ENCODE data around the gene SATB2.

SATB2 gene

DNA sequence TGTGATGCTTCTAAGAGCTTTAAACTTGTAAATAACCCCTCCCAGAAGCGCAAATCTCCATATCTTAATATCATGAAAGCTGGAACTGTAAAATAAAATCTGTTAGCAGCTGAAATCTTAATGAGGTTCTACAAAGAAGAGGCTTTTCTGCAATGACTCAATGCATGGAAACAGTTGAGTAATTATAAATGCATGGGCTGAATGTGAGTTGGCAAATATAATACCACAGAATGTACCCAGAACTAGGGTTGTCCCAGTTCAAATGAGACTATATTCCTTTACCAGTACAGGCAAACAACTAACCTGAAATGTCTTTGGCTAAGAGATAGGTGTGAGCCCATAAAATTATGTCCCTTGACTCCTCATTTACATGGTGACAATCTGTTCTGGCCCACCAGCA is 52.9 kb downstream of the SATB2 start:
- ATAC-seq, result no peak

DNA sequence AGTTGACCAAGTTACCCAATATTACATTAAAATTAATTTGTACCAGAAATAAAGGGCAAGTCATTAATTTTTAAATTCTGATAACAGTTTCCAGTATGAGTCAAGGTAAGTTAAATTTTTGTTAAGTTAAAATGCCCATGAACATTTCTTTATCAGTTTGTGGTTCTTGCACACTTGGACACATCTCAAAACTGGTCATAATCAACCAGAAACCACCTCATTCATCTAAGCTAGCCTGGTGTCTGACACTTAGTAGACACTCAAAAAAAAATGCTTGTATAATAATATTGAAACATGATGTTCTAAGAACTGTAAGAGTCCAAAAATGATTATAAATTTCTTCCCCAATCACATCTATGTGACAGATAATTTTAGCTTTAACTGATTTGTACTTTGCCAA is 62.4 kb downstream of the SATB2 start:
- ATAC-seq, result no peak

DNA sequence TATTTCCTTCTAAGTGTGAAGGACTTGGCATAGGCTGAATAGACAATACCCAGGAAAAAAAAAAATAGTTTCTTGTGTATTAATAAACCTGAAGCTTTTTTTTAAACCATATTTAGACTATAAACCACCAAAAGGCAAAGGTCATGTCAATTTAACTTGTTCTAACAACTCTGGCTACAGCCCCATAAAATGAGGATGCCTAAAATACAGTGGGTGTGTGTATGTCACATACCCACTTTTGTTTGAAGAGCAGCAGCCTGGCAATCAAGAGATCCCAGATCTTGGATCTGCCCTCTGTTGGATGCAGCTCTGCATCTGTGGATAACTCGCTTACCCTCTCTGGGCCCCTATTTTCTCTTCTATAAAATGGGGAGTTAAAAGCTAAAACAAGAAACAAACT is 65.4 kb downstream of the SATB2 start:
- no peak for ATAC-seq

DNA sequence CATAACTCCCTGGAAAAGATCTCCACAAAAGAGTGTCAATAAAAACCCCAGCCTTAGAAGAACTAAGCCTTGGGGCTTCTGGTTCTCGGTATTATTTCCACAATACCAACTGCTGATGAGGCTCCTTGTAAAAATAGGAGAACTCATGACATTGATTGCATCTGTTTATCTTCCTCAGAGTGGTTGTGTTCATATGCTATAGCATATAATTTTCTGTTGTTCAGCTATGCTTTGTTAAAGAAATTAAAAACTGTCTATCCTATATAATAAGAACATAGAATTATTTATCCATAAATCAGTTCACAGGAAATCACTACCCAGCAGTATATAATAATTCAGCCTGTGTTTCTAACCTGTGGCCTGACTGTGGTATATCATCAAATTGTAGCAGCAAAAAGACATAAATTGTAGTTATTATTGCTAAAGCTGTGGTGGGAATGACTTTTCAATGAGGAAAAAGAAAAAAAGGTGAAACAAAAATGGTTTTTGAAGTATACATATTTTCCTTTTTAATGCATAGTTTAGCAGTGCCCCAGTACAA is 68.9 kb downstream of the SATB2 start:
- ATAC-seq, result no peak

DNA sequence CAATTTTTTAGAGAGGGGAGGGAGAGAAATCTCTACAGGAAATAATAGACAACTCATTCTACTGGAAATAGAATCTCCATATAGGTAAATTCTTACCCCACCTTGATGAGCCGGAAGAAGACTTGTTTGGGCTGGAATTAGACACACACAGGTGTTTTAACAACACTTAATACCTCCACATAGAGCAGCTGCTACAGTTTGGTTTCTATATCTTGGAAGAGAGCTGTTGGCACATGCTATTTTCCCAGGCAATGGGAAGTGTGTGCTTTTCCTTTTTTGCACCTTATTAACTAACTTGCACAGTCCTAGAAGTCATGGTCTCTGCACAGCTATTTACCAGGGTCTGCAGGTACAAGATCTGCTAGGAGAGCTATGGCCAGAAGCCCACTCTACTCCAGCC is 73.7 kb downstream of the SATB2 start:
- no peak for ATAC-seq

DNA sequence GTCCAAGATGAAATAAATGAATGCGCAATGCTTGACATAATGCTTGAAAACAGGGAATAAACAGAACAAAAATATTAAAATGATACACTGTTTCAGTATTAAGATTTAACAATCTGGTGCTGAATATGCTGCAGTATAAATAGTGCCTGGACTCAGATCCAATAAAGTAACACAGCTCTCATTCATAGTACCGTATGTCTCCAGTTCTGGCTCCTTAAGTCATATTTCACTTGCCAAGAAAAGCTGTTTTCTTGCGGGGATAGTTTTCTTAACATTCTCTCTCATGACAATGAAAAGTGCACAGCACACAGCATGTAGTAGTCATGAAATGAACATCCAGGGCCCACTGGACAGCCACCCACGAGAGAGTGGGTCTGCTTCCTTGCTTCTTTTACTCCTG is 74.7 kb downstream of the SATB2 start:
- no peak for ATAC-seq

DNA sequence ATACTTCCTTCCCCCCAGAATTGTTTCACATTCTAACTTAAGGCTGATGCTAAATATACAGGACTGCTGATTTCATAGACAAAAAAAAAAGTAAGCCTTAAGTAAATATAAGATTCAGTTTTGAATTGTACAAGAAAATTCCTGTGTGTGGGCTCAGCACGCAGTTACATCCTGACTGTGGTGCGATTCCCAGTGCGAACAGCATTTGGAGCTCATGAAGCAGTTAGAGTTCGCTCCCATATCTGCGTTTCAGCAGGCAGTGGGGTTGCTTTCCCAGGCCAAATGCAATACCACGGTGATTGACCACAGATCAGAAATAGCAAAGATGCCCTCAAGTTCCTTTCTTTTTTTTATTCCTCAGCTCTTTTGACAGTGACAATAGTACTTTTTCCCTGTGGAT is 75.6 kb downstream of the SATB2 start:
- ATAC-seq, result no peak

DNA sequence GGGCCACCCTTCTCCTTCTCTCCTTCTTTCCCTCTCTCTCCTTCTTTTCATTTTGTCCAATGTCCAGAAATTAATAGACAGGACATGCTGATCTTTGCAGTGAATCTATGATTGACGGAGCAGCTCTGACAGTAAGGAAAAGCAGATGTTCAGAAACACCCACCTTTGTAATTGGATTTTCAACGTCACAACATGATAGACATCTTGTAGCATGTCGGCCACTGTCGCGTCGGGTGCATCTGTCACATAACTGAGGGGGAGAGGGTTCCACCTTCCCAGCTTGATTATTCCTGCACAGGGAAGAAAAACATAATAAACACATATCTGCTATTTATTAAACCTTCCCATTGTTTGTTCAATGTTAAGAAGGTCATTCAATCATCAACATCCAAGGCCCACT is 76.2 kb downstream of the SATB2 start:
- ATAC-seq, result no peak

DNA sequence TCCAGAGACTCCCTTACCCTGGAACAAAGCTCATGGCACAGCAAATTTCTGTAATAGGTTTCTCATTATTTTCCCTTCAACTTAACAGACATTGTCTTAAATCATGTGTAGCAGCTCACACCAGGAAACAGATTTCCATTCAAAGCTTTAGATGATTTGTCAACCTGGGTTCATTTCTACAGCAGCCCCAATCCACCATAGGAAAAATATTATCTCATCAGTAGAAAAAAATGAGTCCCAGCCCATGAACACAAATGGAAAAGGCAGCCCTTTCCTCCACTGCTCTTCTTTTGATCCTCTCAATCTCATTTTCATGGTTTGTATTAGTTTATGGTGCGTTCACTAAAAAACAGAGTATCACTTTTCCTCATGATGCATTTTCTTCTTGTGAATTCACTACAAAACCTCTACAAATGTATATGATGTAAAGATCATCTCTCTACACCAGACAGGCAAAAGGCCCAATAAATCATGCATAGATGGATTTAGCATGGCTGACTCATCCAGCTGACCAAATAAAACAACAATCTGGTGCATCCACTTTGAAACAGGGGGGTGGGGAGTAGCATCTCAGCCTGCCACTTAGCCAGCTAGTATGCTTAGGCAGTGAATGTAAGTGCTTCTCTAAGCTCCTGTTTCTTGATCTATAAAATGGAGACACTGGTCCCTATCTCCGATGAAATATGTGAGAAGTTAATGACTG is 78.6 kb downstream of the SATB2 start:
- ATAC-seq, result no peak

DNA sequence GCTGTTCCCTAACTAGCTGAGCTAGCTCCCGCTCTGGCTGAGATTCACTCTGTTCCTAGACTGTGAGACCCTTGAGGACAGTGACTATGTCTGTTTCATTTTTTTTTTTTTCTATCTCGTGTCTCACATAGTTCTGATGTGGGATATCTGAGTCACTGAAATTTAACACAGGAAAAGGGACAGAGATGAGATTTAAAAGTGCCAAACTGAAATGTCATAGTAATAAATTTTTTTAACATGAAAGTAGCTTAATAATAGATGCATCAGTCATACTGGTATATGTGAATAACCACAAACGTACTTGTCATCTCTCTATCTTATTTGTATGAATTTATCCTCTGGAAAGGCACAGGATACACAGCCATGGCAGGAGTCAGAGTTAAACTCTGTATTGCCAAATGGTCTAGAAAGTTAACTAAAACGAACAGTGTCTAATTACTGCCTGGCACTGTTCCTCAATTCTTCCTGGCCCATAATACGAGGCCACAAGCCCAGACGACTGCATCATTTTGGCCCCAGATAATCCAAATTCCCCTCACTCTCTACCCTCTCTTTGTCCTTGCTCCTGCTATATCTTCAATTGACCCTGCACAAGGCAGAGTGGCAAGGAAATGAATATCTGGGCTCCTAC is 87.5 kb downstream of the SATB2 start:
- ATAC-seq, result no peak

DNA sequence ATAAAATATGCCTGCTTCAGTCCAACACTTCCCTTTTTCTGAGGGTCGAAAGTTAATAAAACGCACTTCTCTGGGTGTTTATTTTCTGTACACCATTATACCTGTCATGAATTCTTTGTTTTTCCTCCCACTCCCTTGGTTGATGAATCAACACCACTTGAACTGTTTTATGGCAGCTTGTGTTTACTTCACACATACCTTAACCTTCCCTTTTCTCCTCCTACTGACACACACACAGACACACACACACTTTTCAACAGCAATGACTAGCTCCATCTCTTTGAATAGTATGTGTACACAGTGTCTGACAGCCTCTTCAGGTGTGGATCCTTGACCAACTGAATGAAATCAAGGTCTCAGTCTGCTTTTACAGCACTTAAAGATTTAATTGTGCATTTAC is 91.3 kb downstream of the SATB2 start:
- ATAC-seq, result no peak

DNA sequence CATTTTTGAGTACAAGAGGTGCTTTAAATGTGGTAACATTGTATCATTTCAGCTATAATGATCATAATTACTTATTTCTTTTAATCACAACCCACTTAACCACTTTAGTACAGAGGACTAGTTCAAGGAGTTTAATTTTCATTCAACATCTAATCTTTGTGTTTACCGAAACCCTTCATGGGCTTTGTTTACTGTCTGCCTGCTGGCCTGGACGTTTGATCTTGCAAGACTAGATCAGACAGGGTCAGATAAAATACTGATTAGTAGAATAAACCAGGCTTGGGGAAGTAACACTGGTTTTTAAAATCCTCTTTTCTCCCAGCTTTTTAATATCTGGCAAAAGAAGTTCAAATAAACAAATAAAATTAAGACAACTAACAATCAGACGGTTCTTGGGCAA is 93.6 kb downstream of the SATB2 start:
- ATAC-seq, result no peak

DNA sequence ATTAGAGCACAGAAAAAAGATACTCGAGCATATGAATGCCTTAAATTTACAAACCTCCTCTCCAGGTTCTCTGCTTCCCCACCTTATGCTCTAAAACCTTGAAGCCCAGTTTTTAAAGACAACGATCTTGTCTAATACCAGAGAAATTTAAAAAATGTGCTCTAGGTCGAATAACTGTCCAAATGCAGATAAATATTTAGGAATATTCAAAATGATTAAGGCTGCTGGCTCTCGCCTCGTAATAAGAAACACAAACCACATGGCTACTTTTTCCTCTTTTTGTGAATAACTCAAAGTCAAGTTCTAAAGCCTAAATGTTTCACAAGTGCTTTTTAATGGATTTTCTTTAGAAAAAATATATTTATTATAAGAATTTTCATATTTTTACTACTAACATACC is 101.3 kb downstream of the SATB2 start:
- ATAC-seq, result no peak

DNA sequence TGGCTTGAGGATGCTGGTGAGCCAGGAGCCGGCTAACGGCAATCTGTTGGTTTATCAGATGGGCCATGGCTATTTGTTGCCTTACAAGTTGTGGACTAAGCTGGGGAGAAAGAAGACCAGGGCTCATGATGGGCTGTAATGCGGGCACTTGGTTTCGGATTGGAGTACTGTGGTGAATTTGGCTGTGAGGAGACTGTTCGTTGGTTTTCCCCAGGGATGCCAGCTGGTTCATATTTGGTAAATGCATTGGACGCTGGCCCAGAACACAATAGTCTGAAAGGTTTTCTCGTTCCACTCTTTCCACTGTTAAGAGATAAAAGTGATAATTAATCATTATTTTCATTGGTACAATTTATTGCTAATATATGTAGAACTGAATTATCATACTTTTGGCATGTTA is 108.9 kb downstream of the SATB2 start:
- no peak for ATAC-seq

DNA sequence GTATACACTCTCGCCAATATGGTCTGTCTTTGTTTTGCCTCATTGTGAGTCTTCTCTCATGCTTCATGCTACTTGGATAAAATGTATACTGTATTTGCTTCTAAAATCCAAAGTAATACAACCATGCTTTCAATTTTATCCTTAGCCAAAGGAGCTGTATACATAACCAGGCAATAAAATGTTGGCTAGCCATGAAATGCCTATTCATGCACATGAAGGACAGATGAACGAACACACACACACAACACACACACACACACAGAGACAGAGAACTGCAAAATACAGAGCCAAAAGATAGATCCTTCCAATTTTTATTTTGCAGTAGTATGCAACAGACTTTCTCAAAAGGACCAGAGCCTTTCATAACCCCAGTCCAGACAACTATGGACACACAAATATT is 113.7 kb downstream of the SATB2 start:
- ATAC-seq, result no peak

DNA sequence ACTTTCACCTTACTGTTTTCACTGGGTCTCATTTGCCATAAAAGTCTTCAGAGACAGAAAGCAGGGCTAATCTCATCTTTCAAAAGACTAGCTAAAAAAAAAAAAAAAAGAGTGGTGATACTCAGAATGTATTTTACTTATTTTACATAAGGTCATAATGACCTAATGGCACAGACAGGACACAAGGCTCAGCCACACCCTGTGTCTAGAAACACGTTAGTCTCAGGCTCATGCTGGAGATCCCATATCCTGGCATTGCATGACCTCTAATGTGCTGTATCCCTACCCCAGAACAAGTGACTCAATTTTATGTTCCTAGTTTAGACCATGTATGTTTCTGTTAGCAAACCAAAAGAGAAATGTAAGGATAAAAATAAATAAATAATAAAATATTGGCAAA is 115.4 kb downstream of the SATB2 start:
- ATAC-seq, result no peak

DNA sequence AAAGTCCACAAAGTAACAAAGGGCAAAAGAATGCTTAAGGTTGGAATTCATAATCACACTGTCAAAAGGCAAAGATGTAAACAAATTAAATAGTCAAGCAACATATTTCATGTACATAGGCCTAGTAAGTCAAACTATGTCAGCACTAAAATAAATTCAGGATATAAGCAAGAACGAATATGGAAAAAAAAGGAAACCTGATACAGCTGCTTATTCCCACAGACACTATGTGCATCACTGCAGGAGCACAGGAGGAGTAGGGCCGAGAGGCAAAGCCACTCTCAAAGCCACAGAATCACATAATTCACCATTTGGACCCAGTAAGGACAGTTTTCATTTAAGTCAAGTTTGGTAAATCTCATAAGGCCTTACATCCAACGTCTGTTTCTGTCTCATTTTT is 116.6 kb downstream of the SATB2 start:
- ATAC-seq, result no peak

DNA sequence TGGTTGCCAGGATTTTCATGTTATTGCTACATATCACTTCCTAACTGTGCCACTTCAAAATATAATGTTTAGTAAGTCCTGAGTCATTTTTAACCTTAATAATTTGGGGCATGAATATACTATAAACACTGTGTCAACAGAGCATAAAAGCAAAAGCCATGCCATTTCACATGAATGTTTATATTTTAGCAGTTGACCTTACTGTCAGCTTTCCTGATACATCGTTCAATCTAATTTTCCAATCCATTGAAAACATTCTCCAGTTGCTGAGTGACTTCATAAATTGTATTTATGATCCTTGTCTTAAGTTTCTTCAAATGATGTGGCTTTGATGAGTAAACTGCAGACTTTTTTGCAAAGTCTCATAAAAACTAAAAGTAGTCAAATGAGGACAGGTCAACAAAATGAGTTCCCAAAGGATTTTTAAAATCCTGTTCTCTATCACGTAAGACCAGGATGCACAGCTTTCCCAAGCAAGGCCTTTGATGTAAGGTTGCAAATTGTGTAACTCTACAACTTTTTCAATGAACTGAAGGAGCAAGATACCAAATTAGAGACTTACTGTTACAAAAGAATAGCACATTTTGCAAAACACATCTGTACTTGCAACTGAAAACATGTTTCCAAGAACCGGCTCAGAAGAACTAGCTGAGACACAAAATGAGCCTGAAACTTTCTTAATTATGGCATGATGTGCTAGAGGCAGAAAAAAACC is 117.7 kb downstream of the SATB2 start:
- ATAC-seq, result no peak

DNA sequence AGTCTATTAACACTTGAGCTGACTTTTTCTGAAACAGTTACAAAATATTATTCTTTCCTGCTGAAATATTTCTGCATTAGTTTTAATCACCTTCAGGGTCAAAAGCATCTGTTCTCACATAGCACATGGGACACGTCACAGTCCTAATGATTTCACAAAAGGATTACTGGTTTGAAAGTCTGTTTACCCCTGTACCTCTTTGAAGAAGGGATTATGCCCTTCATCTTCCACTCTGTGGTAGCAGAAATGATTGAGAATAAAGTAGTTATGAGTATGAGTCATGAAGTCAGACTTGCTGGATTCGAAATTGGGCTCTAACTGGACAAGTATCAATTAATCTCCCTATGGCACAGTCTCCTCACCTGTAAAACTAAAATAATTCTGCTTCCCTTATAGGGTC is 121.2 kb downstream of the SATB2 start:
- ATAC-seq, result no peak

DNA sequence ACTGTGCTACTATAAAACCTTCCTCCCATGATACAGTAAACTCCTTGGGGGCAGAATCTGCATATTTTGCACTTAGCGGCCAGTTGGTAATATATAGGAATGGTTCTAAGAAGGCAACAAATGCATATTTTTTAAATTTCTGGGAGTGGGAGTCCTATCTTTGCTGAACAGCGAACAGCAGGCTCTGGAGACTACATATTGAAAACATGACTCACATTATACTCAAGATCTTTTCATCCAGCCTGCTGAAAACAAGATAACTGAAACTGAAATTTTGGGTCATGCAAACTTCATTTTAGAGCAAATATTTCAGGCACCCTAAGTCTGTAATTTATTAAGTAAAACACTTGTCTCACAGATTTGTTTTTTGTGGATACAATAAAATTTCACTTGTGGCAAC is 122.2 kb downstream of the SATB2 start:
- ATAC-seq, result no peak

DNA sequence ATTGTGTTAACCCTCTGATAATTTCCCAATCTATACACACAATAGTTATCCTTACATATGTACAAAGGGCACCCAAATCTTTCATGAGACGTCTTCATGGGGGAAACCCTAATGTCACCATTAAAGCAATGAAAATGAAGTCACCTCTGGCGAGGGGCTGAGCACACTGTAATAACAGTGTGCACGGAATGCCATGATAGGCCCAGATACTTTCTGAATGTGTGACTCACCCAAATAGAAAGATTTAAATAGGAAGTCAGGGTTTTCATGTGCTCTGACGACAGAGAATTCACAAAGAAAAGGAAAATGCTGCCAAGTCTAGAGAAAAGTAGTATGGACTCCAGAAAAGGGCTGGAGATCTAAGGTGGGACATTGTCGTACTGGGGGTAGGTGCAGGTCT is 128.3 kb downstream of the SATB2 start:
- no peak for ATAC-seq

DNA sequence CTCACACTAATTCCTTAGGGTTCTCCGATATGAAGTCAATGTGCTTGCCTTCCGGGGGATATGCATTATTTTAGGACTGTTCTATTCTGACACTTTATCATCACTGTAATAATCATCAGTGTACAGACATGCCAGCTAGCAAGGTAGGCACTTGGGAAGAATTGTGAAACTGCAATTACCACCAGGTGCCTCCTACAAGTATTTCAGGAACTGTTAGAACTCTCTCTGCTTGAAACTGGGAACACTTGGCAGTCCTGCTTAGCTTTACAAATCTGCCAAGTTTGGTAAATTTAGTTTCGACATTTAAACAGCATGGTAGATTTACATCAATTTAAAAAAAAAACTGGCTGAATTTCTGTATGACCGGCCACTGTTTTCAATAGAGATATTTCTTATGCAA is 128.7 kb downstream of the SATB2 start:
- ATAC-seq, result no peak

DNA sequence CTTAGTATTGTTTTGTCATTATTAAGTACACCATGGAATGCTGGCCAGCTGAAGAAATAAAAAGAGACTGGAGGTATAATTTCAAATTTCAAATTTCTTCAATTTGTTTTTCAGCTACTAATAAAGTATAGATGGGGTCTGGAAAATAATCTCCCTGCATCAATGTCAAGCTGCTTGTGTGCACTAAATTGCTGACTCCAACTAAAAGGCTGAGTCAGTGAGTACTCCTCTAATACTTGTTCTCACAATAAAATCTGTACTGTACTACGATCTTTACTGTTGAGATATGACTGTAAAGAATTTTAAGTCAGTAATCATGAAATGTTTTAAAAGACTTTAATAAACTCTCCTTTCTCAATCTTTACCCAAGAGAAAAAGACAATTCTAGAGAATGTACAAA is 131.9 kb downstream of the SATB2 start:
- ATAC-seq, result no peak

DNA sequence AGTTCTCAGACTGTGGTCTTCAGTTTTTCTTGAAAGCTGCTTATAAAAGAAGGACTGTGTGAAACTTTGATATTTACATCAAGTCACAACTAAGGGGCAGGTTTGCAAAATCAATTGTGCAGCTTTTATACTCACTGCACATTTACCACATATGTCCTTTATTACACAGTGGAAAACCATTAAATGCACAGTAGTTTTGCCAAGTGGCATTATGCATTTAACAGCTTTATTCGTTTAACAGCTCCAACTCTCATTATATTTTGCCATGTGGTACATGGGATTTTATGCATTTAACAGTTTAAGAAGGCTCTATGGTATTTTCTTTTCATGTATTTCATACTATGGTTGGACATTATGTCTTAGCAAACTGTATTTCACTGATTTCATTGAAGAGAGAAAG is 135.6 kb downstream of the SATB2 start:
- ATAC-seq, result no peak

Measured in activated CD4-positive, CD25-positive, alpha-beta regulatory T cell treated with anti-CD3 and anti-CD28 coated beads, Interleukin-2, amount 50 U/mL, for 24 hours (primary cell).